GM18867 (cell line): ENCODE results near the gene ZIC3.

Experiments
- ATAC-seq: cut with Tn5 transposase; IDR thresholded peaks from one replicate; pipeline ENCODE4 v1.9.1; 2021; ENCODE audit warnings: mild to moderate bottlenecking, moderate library complexity; ENCODE audit not compliant: unreplicated experiment

Gene ZIC3

GRCh38 chrX:137573324-137574101 lies 7.6 kb downstream of the ZIC3 start:
- no peak for ATAC-seq

DNA sequence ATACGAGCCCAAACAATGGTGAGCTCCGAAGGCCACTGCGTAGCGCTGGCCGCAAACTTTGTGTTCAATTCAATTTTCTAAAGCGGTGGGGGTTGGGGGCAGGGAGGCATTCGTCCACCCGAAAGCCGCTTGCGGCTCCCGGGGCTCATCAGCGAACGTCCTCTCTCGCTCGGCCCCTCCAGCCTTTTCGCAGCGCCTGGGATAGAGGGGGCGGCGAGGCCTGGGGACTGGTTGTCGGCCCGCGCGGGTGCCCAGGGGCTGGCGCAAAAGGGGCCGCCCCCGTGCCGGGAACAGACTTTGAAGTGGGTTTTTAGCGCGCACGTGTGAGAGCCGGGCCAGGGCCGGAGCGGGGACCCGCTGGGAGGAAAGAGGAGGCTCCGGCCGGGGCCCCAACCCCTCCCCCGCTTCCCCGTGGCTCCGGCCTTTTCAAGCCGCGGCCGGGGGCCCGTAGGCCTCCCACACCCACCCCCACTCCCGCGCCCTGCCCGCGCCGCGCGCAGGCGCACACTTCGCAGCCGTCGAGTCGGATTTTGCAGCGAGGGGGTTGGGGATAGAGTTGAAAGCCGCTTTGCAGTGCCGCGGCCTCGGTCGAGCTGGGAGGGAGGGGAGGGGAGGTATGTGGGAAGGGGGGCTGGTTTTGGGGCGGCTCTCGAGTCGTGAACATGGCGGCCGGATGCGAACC lies 8.3 kb downstream of the ZIC3 start:
- no peak for ATAC-seq

GRCh38 chrX:137574784-137575293 lies 8.9 kb downstream of the ZIC3 start:
- ATAC-seq: no peak

DNA sequence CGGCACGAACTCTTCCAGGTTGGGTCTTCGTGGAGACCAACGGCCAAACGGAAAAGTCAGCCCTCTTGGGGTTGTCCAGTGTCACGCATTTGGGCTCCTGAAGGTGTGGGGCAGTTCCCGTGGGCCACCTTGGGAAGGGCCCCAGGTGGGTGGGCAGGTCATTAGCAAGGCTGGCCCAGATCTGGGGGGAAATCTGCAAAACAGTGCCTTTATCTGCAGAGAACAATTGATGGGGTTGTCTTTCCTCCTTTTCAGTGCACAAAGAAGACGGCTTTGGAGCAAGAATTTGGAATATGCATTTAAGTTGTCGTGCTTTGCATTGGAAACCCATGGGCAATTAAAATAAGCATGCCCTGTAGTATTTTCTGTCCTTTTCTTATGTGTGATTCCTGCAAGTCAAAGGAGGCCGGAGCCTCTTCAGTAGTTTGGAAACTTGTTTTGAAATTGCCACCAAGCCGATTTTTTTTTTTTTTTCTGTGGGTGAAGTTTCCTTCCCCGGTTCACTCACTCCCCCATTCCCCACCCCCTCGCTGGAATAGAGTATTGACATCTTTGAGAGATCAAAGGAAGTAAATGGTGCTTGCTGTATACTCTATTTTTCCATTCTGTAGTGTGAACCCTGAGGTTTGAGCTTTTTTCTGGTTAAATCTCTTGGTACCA lies 9.8 kb downstream of the ZIC3 start:
- no peak for ATAC-seq

- no peak for ATAC-seq
Observed at GRCh38 chrX:137587151-137587550, 21.2 kb downstream of the ZIC3 start.

DNA sequence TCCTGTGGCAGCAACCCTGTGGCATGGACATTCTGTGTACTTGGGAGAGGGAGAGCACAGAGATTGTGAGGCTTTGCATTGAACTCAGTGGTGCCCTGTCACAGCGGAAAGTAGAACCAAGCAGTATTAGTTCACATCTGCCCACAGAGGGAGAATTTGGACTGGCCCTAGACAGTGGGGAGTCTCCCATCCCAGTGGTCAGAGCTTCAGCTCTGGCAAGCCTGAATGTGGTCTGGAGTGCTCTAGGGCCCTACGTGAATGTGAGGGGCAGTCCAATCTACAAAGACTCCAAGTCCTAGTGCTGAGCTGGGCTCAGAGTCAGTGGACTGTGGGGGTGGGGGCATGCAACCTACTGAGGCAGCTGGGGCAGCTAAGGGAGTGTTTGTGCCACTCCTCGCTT lies 34.8 kb downstream of the ZIC3 start:
- no peak for ATAC-seq
